AG09319 (cell line): ENCODE data around the gene USP16.
"Not testable (repeated sequence)": the region's sequence is repeated elsewhere in the genome, so short reads cannot be mapped to it uniquely, and the experiment has no call there.

Experiments
- DNase-seq: peaks from one replicate; pipeline ENCODE4 v3.0.0-alpha.2; 2010; ENCODE audit warnings: low read depth; ENCODE audit errors: extremely low read depth
- TF ChIP-seq, protein P1 (sequence below): IDR thresholded peaks from 2 replicates; pipeline ENCODE4 v1.5.1; 2011; ENCODE audit warnings: low read depth, mild to moderate bottlenecking, inconsistent platforms, low read length, moderate library complexity

USP16 gene

DNA sequence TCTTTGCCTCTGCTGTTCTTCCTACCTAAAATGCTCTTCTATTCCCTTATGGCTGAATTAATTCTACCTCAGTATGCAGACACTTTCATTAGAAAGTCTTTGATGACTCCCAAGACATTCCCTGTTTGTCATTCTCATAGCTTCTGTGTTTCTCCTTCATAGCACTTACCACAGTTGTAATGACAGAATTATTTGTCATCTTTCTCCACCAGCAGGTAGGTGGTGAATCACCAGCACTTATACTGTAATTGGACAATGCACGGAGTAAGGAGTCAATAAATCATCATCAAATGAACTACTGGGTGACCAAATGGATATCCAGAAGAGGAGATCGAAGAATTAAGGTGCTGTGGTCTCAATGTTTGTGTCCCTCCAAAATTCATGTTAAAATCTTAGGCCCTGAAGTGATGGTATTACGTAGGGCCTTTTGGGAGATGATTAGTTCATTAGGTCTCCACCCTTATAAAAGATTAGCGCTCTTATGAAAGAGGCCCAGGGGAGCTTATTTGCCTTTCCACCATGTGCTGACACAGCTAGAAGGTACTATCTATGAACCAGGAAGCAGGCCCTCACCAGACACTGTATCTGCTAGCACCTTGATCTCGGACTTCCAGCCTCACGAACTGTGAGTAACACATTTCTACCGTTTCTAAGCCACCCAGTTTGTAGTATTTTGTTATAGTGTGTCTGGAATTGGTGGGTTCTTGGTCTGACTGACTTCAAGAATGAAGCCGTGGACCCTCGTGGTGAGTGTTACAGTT, 51.4 kb downstream of the USP16 start:
- DNase-seq, result no peak
- TF ChIP-seq, protein P1, sequence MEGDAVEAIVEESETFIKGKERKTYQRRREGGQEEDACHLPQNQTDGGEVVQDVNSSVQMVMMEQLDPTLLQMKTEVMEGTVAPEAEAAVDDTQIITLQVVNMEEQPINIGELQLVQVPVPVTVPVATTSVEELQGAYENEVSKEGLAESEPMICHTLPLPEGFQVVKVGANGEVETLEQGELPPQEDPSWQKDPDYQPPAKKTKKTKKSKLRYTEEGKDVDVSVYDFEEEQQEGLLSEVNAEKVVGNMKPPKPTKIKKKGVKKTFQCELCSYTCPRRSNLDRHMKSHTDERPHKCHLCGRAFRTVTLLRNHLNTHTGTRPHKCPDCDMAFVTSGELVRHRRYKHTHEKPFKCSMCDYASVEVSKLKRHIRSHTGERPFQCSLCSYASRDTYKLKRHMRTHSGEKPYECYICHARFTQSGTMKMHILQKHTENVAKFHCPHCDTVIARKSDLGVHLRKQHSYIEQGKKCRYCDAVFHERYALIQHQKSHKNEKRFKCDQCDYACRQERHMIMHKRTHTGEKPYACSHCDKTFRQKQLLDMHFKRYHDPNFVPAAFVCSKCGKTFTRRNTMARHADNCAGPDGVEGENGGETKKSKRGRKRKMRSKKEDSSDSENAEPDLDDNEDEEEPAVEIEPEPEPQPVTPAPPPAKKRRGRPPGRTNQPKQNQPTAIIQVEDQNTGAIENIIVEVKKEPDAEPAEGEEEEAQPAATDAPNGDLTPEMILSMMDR, result no peak

DNA sequence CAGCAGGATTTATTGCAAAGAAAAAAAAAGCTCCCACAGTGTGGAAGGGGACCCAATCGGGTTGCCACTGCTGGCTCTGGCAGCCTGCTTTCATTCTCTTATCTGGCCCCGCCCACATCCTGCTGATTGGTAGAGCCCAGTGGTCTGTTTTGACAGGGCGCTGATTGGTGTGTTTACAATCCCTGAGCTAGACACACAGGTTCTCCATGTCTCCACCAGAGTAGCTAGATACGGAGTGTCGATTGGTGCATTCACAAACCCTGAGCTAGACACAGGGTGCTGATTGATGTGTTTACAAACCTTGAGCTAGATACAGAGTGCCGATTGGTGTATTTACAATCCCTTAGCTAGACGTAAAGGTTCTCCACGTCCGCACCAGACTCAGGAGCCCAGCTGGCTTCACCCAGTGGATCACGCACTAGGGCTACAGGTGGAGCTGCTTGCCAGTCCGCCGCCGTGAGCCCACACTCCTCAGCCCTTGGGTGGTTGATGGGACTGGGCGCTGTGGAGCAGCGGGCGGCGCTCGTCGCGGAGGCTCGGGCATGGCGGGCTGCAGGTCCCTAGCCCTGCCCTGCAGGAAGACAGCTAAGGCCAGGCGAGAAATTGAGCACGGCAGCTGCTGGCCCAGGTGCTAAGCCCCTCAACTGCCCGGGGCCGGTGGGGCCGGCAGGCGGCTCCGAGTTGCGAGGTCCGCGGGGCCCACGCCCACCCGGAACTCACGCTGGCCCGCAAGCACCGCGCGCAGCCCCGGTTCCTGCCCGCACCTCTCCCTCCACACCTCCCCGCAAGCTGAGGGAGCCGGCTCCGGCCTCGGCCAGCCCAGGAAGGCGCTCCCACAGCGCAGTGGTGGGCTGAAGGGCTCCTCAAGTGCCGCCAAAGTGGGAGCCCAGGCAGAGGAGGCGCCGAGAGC, 52.5 kb downstream of the USP16 start:
- not testable (repeated sequence) for DNase-seq

DNA sequence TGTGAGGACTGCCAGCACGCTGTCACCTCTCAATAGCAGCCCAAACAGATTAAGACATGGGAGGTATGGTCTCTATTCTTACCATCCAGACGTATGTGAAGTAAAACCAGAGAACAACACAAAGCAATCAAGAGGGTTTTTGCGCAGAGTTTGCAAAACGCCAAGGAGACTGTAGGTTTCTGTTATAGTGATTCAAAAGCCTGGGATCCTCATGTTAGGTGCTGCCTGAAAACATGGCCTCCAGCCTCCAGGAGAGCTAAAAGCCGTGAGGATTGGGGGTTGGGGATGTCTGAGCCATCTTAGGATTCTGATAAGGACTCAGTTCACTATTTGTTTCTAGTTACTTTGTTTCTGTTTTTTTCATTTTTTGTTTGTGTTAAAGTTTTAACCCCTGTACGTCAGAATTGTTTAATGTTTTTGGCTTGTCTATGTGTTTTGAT, 53.2 kb downstream of the USP16 start:
- TF ChIP-seq, protein P1, result no peak
- DNase-seq, result no peak

DNA sequence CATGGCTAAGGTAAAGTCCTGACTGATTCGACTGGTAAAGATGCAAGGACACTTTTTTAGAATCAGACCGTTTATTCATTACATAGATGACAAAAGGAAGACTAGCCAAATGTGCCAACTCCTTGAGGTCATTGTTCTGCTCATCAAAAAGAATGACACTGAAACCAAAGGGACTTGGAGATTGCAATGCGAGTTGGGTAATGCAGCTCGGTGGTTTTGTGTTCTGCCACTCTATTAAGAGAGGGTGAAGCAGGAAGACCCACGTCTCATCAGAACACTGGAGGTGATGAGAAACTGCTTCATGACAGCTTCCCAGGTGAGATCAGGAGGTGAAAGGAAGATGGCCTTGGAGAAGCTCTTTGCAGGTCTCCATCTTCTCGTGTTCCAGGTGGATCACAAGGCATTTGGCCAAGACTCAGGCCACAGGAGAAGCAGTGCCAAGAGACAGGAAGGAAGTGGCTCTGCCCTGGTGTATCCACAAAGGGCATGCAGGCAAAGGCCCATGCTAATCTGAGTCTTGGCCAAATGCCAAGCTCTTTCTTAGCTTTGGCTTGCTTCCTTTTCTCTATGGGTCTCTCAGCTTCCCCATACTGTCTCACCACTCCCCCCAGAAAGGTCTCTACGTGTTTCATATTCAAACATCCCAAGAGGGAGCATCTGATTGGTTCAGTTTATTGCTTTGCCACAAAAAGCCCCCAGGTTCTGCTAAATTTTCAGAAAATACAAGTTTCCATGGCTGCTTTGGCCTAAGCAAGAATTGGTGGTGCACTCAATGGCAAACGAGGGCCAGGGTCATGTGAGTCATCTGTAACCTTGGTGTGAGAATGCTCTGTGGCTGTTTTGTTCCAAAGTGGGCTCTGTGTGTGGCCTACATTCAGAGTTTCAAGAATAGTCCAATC, 54.6 kb downstream of the USP16 start:
- no peak for DNase-seq
- TF ChIP-seq, protein P1, result no peak

DNA sequence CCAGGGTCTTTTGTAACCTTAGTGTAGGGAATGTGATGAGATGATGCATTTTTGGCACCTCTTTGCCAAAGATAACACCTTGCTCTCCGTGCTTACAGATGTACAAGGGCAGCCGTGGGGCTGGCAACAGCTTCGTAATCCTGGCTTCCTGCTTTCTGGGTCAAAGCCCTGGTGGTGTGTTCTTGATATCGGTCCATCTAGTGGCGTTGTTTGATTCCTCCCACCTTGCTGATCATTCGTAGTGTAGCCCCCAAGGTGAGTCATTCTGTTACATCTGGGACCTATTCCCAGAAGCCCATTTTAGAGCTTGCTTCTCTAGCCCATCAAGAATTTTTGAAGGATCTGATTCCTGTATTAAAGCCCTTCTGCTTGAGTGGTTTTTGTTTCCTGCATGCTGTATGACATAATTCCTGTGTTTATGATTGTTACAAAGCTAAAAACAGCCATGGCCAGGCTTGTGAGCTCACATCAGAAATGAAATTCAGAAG, 56.0 kb downstream of the USP16 start:
- no peak for DNase-seq

DNA sequence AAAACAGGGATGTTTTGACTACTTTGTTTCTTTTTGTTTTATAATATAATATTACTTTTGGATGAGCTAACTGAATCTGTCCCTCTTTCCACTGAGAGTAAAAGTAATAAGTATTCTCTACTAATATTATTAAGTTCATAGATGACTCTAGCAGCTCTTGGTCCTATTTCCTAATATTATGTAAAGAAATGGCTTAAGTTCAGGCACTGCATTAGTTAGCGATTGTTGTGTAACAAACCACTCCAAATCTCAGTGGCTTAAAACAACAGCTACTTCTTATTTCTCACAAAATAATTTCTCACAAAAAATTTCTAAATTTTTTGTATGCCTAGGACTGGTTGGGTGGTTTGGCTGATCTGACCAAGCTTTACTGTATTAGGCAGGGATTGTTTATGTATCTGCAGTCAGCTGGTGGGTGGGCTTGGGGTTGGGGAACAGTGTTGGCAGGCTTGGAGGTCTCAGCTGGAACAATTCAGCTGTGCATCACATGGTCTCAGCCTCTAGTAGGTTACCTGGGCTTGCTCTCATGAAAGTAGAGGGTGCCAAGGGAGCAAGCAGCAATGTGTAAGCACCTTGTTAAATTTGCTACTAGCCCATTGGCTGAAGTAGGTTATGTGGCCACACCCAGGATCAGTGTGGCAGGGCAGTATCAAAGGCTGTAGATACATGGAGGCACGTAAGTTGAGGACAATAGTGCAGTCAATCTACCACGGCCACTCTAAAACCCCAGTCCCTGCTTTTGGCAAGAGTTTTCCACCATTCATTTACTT, 57.8 kb downstream of the USP16 start:
- TF ChIP-seq, protein P1, result no peak
- DNase-seq, result no peak

More for the DNA sequence above, 56.0 kb downstream of the USP16 start:
- TF ChIP-seq, protein P1, result no peak
